Lower leg skin (tissue), 4 donors: Measurements from ENCODE around the gene SRSF8. TPM values are rescaled to one million over a fixed set of nuclear protein-coding genes. Genes with fewer than 3 reads are reported as not detected.

ENCODE experiments used
- DNase-seq, 2 donors: peaks; one replicate each; pipeline ENCODE4 v3.0.0-alpha.2; 2019; ENCODE audit warnings: low spot score in 2 of 2
- H3K4me3 ChIP-seq: fragments of 200-600 bp; sonication (generic); 2 replicates; pipeline ENCODE4 v1.5.1; 2017; ENCODE audit warnings: mild to moderate bottlenecking, low read depth; ENCODE audit not compliant: poor library complexity, severe bottlenecking
- POLR2A ChIP-seq, 2 donors: fragments of 450-650 bp; IDR thresholded peaks; one replicate each; pipeline ENCODE4 v1.6.1; 2016 to 2017; ENCODE audit warnings: antibody characterized with exemption in 2 of 2, mild to moderate bottlenecking in 1 of 2, moderate library complexity in 1 of 2
- WGBS, 2 donors: methylation state at CpG; one replicate each; pipeline ENCODE4 v1.1.5; 2018; 5-methylcytosine and 5-hydroxymethylcytosine counted together
- intact Hi-C: fragments of 100-400 bp; cut with DNase I; formaldehyde crosslinking; loops from one replicate; pipeline ENCODE4 v1.15.0; 2023; ENCODE audit warnings: low total_unique reads
- total RNA-seq, 4 donors: library from RNA; depleted of rRNA; stranded (reverse); fragments of >200 nt; gene quantifications; one replicate each; pipeline ENCODE4 v1.1.0, GENCODE V29; 2016
- TF ChIP-seq, protein P1 (sequence below), 3 donors: fragments of 450-650 bp; IDR thresholded peaks; one replicate each; pipeline ENCODE4 v1.5.1; 2016; ENCODE audit warnings: antibody characterized with exemption in 3 of 3, mild to moderate bottlenecking in 3 of 3, moderate library complexity in 2 of 3

SRSF8 gene
- total RNA-seq, 4 donors from 2014 or later: 28.6 to 51.2 (median 41.3) TPM

DNA sequence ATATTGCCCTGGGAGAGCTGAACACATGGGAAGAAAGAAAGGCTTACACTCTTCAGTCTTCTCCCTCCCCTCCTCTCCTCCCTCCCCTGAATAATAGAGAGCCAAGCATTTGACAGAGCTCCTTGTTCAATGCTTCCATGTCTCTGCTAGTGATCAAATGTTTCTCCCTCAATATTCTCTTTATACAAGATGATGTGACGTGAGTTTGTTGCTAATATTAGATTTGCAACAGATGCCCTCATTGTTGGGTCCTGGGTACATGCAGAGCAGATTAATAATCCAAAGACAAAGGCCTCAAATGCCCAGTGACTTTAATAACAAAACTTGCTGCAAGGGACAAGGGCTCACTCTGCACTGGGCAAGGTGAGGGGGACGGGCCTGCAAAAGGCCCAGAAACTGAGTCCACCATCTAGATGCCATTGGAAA, 15.9 kb downstream of the SRSF8 start:
- no peak overlapping the region for H3K4me3 ChIP-seq
- intact Hi-C loops: no loop called here
- DNase-seq: no peak
- 88 to 92% methylated on average over 2 of the region's 2 CpGs for WGBS, 2 donors
- TF ChIP-seq, protein P1, sequence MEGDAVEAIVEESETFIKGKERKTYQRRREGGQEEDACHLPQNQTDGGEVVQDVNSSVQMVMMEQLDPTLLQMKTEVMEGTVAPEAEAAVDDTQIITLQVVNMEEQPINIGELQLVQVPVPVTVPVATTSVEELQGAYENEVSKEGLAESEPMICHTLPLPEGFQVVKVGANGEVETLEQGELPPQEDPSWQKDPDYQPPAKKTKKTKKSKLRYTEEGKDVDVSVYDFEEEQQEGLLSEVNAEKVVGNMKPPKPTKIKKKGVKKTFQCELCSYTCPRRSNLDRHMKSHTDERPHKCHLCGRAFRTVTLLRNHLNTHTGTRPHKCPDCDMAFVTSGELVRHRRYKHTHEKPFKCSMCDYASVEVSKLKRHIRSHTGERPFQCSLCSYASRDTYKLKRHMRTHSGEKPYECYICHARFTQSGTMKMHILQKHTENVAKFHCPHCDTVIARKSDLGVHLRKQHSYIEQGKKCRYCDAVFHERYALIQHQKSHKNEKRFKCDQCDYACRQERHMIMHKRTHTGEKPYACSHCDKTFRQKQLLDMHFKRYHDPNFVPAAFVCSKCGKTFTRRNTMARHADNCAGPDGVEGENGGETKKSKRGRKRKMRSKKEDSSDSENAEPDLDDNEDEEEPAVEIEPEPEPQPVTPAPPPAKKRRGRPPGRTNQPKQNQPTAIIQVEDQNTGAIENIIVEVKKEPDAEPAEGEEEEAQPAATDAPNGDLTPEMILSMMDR (IDR thresholded peaks at IDR 0.05): no peak
- TF ChIP-seq POLR2A (IDR thresholded peaks at IDR 0.05): no peak

DNA sequence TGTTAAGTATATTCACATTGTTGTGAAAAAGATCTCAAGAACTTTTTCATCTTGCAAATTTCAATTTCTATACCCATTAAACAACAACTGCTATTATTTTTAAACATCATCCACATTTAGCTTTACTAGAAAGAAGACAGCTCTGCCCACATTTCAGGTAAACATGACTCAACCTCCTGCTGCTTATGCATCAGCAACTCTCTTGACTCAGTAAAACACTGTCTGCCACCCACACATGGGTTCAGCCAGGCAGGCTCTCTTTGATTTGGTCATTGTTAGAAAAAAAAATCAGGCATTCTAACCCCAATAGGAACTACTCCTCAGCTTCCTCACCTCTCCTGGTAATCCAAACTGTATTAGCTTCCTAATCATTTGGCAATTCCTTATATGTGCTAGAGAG, 17.8 kb downstream of the SRSF8 start:
- intact Hi-C loops: no loop called here
- no peak for DNase-seq
- no peak for TF ChIP-seq POLR2A (IDR thresholded peaks at IDR 0.05)
- TF ChIP-seq, protein P1 (IDR thresholded peaks at IDR 0.05): no peak
- no peak overlapping the region for H3K4me3 ChIP-seq

DNA sequence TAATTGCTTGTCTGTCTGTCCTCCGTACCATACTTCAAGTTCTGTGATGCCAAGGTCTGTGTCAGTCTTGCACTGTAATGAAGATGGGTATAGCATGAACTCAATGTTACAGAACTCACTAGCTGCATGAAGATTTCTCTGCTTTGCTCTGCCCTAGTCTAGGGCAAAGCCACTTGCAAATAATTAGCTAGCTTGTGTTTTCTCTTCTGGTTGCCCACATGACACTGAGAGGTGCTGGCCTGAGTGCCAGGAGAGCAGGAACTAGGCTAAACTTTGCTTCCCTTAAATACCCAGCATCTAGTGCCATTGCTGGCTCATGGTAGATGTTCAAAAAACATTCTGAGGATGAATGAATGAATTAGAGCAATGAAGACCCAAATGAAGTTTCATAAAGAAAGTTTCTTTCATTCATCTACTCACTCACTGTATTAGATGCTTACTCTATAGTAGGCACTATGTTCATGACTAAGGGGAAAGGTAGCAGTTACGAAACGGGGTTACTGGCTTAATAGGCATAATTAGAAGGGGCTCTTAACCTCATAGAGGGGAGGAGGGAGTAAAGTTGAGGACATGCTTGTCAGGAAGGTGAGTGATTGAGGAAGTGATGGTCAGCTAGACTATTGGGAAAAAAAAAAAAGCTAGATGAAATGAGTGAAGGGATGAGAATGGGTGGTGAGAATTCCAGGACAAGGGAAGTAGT, 18.5 kb downstream of the SRSF8 start:
- no peak overlapping the region for H3K4me3 ChIP-seq
- DNase-seq: no peak
- 90 to 92% methylated on average over 3 of the region's 3 CpGs for WGBS, 2 donors
- no peak for TF ChIP-seq POLR2A (IDR thresholded peaks at IDR 0.05)
- TF ChIP-seq, protein P1 (IDR thresholded peaks at IDR 0.05): no peak
- intact Hi-C loops: no loop called here

DNA sequence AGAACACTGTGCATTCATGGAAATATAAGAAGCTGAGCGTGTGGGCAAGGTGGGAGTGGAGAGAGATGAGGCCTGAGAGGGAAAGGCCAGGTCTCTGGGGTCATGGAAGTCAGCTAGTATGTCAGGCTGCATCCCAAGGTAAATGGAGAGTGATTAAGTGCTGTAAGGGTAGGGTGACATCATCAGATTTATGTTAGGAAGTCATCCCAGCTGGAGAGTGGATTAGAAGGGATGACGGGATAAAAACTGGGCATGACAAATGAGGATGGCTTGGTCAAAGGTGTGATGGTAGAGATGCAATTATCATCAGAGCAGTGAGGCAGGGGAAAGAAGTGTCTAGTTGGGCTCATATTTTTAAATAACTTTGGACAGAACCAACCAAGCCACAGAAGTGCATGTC, 19.4 kb downstream of the SRSF8 start:
- intact Hi-C loops: no loop called here
- TF ChIP-seq, protein P1 (IDR thresholded peaks at IDR 0.05): no peak
- no peak for TF ChIP-seq POLR2A (IDR thresholded peaks at IDR 0.05)
- no peak overlapping the region for H3K4me3 ChIP-seq
- DNase-seq: no peak
- WGBS, 2 donors: 93 to 95% methylated on average over 2 of the region's 2 CpGs

DNA sequence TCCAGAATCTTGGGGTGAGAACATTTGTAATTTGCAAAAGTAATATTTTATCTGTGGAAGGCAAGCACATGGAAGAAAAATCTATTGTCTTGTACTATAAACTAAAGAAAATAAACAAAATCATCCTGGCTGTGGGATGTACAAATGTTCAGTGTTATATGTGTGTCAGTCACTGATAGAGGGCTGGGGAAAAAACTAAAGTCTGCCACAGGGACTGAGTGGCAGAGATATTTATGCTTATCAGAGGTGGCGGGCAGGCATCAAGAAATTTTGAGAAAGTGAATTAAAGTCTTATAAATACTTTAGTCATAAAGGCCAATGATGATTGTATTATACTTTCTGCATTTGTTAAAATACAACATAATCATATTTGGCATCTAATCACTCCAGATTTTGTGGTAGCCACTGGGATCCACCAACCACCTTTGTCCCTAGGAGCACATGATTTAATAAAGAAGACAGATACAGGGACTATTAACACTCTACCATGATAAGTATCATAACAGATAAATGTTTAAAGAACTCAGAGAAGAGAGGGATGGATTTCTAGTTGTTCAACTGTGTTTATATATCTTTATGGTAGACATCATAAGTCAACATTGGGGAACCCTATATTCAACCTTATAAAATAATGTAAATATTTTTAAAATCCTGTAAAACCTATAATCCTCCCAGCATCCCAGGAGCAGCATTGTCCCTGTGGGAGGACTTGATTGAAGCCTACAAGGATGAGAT, 20.3 kb downstream of the SRSF8 start:
- no peak for DNase-seq

More for the DNA sequence above, 20.3 kb downstream of the SRSF8 start:
- WGBS, 2 donors: 97% methylated on average over 1 of the region's 1 CpG
- no peak overlapping the region for H3K4me3 ChIP-seq
- no peak for TF ChIP-seq POLR2A (IDR thresholded peaks at IDR 0.05)
- TF ChIP-seq, protein P1 (IDR thresholded peaks at IDR 0.05): no peak
- intact Hi-C loops: no loop called here
